ENCODE data around the gene NAT9.

NAT9 gene, protein sequence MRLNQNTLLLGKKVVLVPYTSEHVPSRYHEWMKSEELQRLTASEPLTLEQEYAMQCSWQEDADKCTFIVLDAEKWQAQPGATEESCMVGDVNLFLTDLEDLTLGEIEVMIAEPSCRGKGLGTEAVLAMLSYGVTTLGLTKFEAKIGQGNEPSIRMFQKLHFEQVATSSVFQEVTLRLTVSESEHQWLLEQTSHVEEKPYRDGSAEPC

DNA sequence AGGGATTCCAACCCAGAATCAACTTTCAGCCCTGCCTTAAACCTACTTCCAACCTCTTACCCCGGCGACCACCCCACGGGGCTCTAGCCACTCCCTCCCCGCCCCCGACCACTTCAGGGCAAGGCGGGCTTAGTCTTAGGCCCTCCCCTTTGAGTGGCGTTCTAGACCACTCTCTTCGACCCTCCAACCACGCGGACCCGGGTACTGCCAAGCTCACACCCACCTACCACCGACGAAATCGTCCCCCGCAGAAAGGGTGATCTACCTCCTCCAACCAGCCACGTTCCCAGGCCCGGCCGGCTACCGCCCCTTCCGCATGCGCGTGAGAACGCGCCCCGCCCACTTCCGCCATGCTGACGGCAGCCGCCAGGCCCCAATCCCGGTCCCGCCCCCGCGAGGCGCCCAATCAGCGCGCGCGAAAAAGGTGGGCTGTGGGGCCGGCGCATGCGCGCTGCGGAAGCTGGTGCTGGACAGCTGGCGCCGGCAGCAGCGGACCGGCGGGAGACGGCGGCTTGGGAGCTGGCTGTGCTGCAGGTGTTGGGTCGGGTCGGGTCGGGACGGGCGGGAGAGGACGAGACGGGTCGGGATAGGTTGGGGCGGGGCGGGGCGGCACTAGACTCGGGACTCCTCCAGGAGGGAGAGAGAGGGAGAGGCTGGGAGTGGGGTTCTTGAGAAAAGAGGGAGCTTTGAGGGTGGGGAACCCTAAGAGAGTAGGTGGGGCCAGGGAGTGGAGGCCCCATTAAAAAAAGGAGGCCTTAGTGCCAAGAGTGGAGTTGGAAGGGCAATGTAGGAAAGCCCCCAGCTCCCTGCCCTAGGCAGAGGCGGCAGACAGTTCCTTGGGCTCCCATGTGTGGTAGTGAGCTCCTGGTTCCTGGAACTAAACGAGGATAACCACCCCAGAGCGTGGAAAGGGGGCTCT, at the start of gene NAT9:
Gene NAT9 (minus strand): TSS at position 302 of the 919 bp plus-strand sequence. CDS start 647 bp downstream, outside the sequence.
- Histone ChIP-seq H3K9me3 (ENCODE audit: control insufficient read depth in 2 of 2, low read length in 2 of 2) (no peaks in the 10 kb centered on the region), H3K27me3 (ENCODE audit: control insufficient read depth in 2 of 2, insufficient read depth in 2 of 2, low read length in 2 of 2) (no peaks in the 10 kb centered on the region), H3K4me1 (ENCODE audit: control insufficient read depth in 2 of 2, insufficient read depth in 2 of 2, low read length in 2 of 2) (peaks cover 24 to 30% of the 10 kb centered on the region in 2 donors), H3K36me3 (ENCODE audit: control insufficient read depth in 2 of 2, insufficient read depth in 2 of 2, low read length in 2 of 2) (peaks cover 18 to 24% of the 10 kb centered on the region in 2 donors), H3K9ac (ENCODE audit: low read depth in 1 of 2, low read length in 2 of 2) (peak within 1 kb of the TSS; percentile 66 to 84), H3K4me3 (ENCODE audit: low read length in 2 of 2) (peak within 1 kb of the TSS; percentile 75 to 97), H3K27ac (ENCODE audit: low read depth in 2 of 2, low read length in 2 of 2) (peak within 1 kb of the TSS; percentile 16 to 65)

DNA sequence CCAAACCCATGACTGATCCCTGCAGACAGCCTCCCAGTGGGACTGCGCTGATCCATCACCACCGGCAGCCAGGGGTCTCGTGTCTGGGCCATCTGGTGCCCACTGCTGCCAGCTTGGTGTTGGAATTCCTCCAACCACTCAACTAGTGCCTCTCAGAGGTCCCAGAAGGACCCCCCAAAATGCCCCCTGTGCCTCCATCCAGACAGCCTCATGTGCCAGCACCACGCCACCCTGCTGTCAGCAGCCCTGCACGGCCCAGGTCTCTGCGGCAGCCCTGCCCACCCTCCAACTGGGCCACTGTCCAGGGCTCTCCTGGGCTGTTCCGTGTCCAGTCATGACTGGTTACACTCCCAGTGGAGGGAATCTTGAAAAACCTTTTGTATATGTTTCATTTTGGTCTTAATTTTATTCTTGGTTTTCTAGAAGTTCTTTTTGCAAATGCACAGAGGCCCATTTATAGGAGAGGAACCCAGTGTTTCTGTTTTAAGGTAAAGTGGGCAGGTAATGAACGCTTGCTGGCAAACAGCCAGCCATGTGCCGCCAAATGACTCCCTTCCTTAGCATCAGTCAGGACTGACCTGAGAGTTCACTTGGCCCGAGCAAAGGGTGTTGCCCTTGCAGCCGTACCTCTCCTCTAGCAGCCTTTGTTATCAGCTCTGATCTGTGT, 48.9 kb upstream of the NAT9 start:
- H3K9ac ChIP-seq (ENCODE audit: low read depth in 1 of 2, low read length in 2 of 2): no peak overlapping the region
- no peak overlapping the region for H3K4me3 ChIP-seq (ENCODE audit: low read length in 2 of 2)
- H3K27ac ChIP-seq (ENCODE audit: low read depth in 2 of 2, low read length in 2 of 2): no peak overlapping the region
- H3K9me3 ChIP-seq (ENCODE audit: control insufficient read depth in 2 of 2, low read length in 2 of 2): no peaks in the 10 kb centered on the region
- peaks cover 3 to 15% of the 10 kb centered on the region in 2 donors for H3K36me3 ChIP-seq (ENCODE audit: control insufficient read depth in 2 of 2, insufficient read depth in 2 of 2, low read length in 2 of 2)
- no peaks in the 10 kb centered on the region for H3K27me3 ChIP-seq (ENCODE audit: control insufficient read depth in 2 of 2, insufficient read depth in 2 of 2, low read length in 2 of 2)
- H3K4me1 ChIP-seq (ENCODE audit: control insufficient read depth in 2 of 2, insufficient read depth in 2 of 2, low read length in 2 of 2): peaks cover 0 to 3% of the 10 kb centered on the region in 2 donors

DNA sequence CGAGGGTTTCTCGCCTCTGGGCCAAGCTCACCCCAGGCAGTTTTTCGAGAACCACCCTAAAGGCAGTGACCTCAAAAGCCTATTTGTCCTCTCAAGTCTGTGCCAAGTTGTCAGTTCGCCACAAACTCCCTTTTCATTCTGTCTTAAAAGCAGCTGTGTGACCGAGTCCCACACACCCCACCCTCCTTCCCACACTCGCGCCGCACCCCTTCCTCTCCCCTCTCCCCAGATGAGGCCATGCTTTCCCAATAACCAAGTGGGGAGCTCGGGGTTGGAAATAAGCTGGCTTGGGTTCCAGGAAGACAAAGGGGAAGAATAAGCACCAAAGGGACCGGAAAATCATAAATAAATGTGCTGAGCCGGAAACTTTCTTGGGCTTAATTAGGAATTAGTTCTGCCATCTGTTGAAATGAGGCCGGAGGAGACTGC, 46.8 kb upstream of the NAT9 start:
- Histone ChIP-seq H3K36me3 (ENCODE audit: control insufficient read depth in 2 of 2, insufficient read depth in 2 of 2, low read length in 2 of 2) (peaks cover 3 to 23% of the 10 kb centered on the region in 2 donors), H3K4me1 (ENCODE audit: control insufficient read depth in 2 of 2, insufficient read depth in 2 of 2, low read length in 2 of 2) (peaks cover 0 to 3% of the 10 kb centered on the region in 2 donors), H3K27me3 (ENCODE audit: control insufficient read depth in 2 of 2, insufficient read depth in 2 of 2, low read length in 2 of 2) (no peaks in the 10 kb centered on the region), H3K9ac (ENCODE audit: low read depth in 1 of 2, low read length in 2 of 2) (no peak overlapping the region), H3K27ac (ENCODE audit: low read depth in 2 of 2, low read length in 2 of 2) (no peak overlapping the region), H3K4me3 (ENCODE audit: low read length in 2 of 2) (no peak overlapping the region), H3K9me3 (ENCODE audit: control insufficient read depth in 2 of 2, low read length in 2 of 2) (no peaks in the 10 kb centered on the region)

DNA sequence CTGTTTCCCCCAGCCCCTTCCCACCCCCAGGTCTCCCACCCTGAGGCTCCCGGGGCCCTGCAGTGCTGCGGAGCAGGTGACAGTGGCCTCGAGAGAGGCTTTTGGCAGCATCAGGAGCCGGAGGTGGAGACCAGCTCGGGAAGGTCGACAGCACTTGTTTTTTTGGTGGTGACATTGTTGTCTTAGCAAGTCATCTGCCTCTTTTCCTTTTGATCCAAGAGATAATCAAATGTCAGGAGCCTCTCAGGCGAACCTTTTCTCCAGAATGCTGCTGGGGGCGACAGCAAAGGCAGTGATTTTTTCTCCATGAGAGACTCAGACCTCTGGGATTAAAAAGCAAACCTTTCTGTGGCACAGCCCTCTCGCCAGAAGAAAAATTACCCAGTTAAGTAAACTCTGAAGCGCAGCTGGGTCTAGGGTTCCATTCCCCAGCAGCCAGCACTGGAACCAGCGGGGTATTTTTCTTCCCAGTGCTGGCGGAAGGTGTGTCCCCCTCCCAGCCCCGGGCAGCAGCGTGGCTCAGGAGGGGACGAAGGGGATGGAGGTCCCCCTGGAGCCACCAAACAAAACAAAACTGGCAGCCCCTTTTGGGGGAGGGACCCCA, 46.3 kb upstream of the NAT9 start:
- Histone ChIP-seq H3K27ac (ENCODE audit: low read depth in 2 of 2, low read length in 2 of 2) (no peak overlapping the region), H3K4me3 (ENCODE audit: low read length in 2 of 2) (no peak overlapping the region), H3K4me1 (ENCODE audit: control insufficient read depth in 2 of 2, insufficient read depth in 2 of 2, low read length in 2 of 2) (peaks cover 0 to 3% of the 10 kb centered on the region in 2 donors), H3K9me3 (ENCODE audit: control insufficient read depth in 2 of 2, low read length in 2 of 2) (no peaks in the 10 kb centered on the region), H3K9ac (ENCODE audit: low read depth in 1 of 2, low read length in 2 of 2) (no peak overlapping the region), H3K36me3 (ENCODE audit: control insufficient read depth in 2 of 2, insufficient read depth in 2 of 2, low read length in 2 of 2) (peaks cover 4 to 21% of the 10 kb centered on the region in 2 donors), H3K27me3 (ENCODE audit: control insufficient read depth in 2 of 2, insufficient read depth in 2 of 2, low read length in 2 of 2) (no peaks in the 10 kb centered on the region)

DNA sequence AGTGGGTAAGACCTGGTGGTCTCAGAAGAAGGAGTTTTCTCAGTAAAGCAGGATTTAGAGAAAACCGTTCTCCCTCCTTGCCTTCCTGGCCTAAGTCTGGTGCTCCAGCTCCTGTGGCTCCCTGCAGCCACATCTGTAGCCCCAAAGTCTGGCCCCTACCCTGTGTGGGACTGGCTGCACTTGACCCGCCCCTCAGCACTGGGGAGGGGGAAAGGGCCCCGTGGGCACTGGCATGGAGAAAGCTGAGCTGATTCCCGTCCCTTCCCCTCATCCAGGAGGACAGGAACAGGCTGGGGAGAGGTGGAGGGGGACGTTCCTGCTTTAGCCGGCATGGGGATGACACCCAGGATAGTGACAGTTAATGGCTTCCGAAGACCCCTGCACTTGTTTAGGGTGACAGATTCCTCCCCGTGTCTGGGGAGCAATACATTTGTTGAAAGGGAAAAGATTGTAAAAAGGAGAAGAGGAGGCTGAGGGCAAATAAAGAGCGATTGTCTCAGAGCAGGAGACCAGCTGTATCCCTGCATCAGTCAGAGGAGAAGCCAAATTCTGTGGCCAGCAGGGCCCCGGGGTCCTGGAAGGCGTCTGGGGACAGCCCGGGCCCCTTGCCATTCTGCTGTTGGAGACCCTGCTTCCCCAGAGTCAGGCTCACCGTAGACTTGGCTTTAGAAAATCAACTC, 45.6 kb upstream of the NAT9 start:
- Histone ChIP-seq H3K4me3 (ENCODE audit: low read length in 2 of 2) (no peak overlapping the region), H3K9me3 (ENCODE audit: control insufficient read depth in 2 of 2, low read length in 2 of 2) (no peaks in the 10 kb centered on the region), H3K36me3 (ENCODE audit: control insufficient read depth in 2 of 2, insufficient read depth in 2 of 2, low read length in 2 of 2) (peaks cover 6 to 21% of the 10 kb centered on the region in 2 donors), H3K4me1 (ENCODE audit: control insufficient read depth in 2 of 2, insufficient read depth in 2 of 2, low read length in 2 of 2) (peaks cover 0 to 3% of the 10 kb centered on the region in 2 donors), H3K9ac (ENCODE audit: low read depth in 1 of 2, low read length in 2 of 2) (no peak overlapping the region), H3K27ac (ENCODE audit: low read depth in 2 of 2, low read length in 2 of 2) (no peak overlapping the region), H3K27me3 (ENCODE audit: control insufficient read depth in 2 of 2, insufficient read depth in 2 of 2, low read length in 2 of 2) (no peaks in the 10 kb centered on the region)

DNA sequence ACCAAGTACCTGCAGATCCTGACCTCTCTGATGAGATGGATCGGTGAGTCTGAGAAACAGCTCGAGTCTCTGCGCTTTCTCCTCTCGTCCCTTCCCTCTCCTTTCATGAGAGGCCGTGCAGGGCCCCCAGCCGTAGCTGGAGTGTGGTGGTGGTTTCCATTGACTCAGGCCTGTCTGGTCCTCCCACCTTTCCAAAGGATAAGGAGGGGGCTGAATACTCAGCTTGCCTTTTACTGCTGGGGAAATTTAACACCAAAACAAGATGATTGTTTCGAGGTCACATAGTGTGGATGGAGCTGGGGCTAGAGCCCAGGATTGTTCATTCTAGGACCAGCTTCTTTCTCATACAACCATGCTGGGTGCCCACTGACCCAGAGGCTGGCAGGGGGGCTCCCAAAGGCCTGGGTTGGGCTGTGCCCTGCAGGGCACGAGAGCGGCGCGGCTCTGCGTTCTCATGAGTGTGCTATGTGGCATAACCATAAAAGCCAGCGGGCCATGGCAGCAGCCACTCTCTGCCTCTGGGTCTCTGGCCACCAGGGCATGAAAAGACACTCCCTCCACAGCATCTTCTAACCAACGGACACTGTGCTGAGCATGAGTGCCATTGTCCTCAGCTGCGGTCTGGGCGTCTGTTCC, 43.8 kb upstream of the NAT9 start:
- H3K27ac ChIP-seq (ENCODE audit: low read depth in 2 of 2, low read length in 2 of 2): no peak overlapping the region
- no peaks in the 10 kb centered on the region for H3K27me3 ChIP-seq (ENCODE audit: control insufficient read depth in 2 of 2, insufficient read depth in 2 of 2, low read length in 2 of 2)
- peaks cover 6 to 15% of the 10 kb centered on the region in 2 donors for H3K36me3 ChIP-seq (ENCODE audit: control insufficient read depth in 2 of 2, insufficient read depth in 2 of 2, low read length in 2 of 2)
- no peak overlapping the region for H3K9ac ChIP-seq (ENCODE audit: low read depth in 1 of 2, low read length in 2 of 2)
- H3K4me3 ChIP-seq (ENCODE audit: low read length in 2 of 2): no peak overlapping the region
- H3K9me3 ChIP-seq (ENCODE audit: control insufficient read depth in 2 of 2, low read length in 2 of 2): no peaks in the 10 kb centered on the region
- peaks cover 0 to 3% of the 10 kb centered on the region in 2 donors for H3K4me1 ChIP-seq (ENCODE audit: control insufficient read depth in 2 of 2, insufficient read depth in 2 of 2, low read length in 2 of 2)

DNA sequence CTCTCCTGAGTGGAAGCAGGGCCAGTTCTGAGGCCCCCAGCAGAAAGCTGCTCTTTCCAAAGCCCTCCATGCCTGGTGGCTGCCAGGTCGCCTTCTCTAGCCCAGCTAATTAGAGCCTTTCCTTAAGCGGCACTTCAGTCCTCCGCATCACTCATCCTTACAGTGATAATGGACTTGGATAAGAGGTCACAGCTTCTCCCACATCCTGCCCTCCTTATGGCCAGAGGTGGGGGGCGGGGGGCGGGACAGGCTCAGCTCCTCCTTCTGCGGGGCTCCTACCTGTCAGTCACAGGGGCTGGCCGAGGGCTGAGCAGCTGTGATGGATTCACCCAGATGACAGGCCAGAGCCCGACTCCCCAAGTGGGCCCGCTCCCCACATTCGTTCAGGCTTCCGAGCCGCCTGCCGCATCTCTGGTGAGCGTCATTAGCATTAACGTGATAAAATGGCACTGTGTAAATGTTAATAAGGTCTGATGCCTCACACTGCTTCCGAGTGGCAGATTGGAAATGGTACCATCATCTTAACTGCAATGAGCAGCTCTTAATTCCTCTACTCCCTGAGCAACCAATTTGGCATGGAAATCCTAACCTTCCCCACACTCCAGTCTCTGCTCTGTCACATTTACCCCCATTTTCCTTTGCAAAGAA, 42.3 kb upstream of the NAT9 start:
- Histone ChIP-seq H3K9me3 (ENCODE audit: control insufficient read depth in 2 of 2, low read length in 2 of 2) (no peaks in the 10 kb centered on the region), H3K27me3 (ENCODE audit: control insufficient read depth in 2 of 2, insufficient read depth in 2 of 2, low read length in 2 of 2) (no peaks in the 10 kb centered on the region), H3K9ac (ENCODE audit: low read depth in 1 of 2, low read length in 2 of 2) (no peak overlapping the region), H3K36me3 (ENCODE audit: control insufficient read depth in 2 of 2, insufficient read depth in 2 of 2, low read length in 2 of 2) (peaks cover 6 to 13% of the 10 kb centered on the region in 2 donors), H3K4me3 (ENCODE audit: low read length in 2 of 2) (no peak overlapping the region), H3K4me1 (ENCODE audit: control insufficient read depth in 2 of 2, insufficient read depth in 2 of 2, low read length in 2 of 2) (peaks cover 0 to 1% of the 10 kb centered on the region in 2 donors), H3K27ac (ENCODE audit: low read depth in 2 of 2, low read length in 2 of 2) (no peak overlapping the region)

DNA sequence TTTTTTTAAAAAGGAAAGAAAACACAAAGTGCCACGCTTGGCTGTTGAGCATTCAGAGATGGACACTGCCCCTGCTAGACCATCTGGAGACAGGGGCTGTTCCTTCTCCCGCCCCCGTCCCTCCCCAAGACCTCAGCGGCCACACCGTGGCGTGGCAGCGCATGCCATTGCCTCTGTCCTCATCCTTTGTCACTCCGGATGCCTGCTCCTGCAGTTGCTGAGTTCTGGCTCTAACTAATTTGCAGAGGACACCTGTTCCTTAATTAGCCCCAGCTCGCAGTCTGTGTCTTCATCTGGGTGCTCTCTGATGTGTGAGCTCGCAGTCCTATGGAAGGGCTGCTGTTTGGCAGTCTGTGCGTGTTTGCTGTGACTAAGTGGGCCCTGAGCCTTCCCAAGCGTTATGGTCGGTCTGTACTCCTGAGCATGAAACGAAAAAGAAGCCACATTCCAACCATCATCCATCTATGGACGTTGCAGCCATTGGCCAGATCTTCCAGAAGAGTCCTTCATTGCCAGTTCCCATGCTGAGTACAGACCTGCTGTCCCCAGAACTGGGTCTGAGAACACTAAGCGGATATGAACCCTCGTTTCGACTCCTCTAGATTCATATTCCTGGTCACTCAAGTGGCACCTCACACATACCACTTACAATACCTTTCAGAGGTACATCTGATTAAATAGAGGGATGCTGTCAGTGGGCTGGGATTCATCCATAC, 40.9 kb upstream of the NAT9 start:
- Histone ChIP-seq H3K27me3 (ENCODE audit: control insufficient read depth in 2 of 2, insufficient read depth in 2 of 2, low read length in 2 of 2) (no peaks in the 10 kb centered on the region), H3K9ac (ENCODE audit: low read depth in 1 of 2, low read length in 2 of 2) (no peak overlapping the region), H3K9me3 (ENCODE audit: control insufficient read depth in 2 of 2, low read length in 2 of 2) (no peaks in the 10 kb centered on the region), H3K4me3 (ENCODE audit: low read length in 2 of 2) (no peak overlapping the region), H3K36me3 (ENCODE audit: control insufficient read depth in 2 of 2, insufficient read depth in 2 of 2, low read length in 2 of 2) (peaks cover 6 to 17% of the 10 kb centered on the region in 2 donors), H3K4me1 (ENCODE audit: control insufficient read depth in 2 of 2, insufficient read depth in 2 of 2, low read length in 2 of 2) (no peaks in the 10 kb centered on the region), H3K27ac (ENCODE audit: low read depth in 2 of 2, low read length in 2 of 2) (no peak overlapping the region)
